Ascending aorta (tissue), 2 donors: ENCODE data around the gene ANKMY2. TPM values are rescaled to one million over a fixed set of nuclear protein-coding genes. Genes with fewer than 3 reads are reported as not detected.

Source experiments
- DNase-seq, 2 donors: peaks; one replicate each; pipeline ENCODE4 v3.0.0-alpha.2; 2019; ENCODE audit warnings: low spot score in 2 of 2
- H3K27ac ChIP-seq, 2 donors: fragments of 200-600 bp; sonication (generic); one replicate each; pipeline ENCODE4 v1.5.1; 2016 to 2017; ENCODE audit warnings: mild to moderate bottlenecking in 1 of 2
- H3K27me3 ChIP-seq: fragments of 200-600 bp; sonication (generic); one replicate; pipeline ENCODE4 v1.5.1; 2017
- H3K36me3 ChIP-seq, 2 donors: fragments of 200-600 bp; sonication (generic); one replicate each; pipeline ENCODE4 v1.5.1; 2016
- H3K4me1 ChIP-seq, 2 donors: fragments of 200-600 bp; sonication (generic); one replicate each; pipeline ENCODE4 v1.5.1; 2016 to 2017; ENCODE audit warnings: mild to moderate bottlenecking in 1 of 2
- H3K4me3 ChIP-seq, 2 donors: fragments of 200-600 bp; sonication (generic); one replicate each; pipeline ENCODE4 v1.5.1; 2016 to 2017; ENCODE audit warnings: mild to moderate bottlenecking in 1 of 2
- H3K9me3 ChIP-seq, 2 donors: fragments of 200-600 bp; sonication (generic); one replicate each; pipeline ENCODE4 v1.5.1; 2016
- CTCF ChIP-seq, 3 experiments: fragments of 200-600 bp in 2 of 3; fragments of 450-650 bp in 1 of 3; sonication (generic) in 2 of 3; IDR thresholded peaks; one replicate each; pipeline ENCODE4 v1.5.1; 2016 to 2019; ENCODE audit warnings: antibody characterized with exemption in 3 of 3, mild to moderate bottlenecking in 1 of 3, moderate library complexity in 1 of 3
- intact Hi-C: fragments of 100-400 bp; cut with DNase I; formaldehyde crosslinking; loops from one replicate; pipeline ENCODE4 v1.15.1; 2023
- total RNA-seq: library from RNA; depleted of rRNA; stranded (reverse); fragments of >200 nt; gene quantifications from one replicate; pipeline ENCODE4 v1.1.0, GENCODE V29; 2016

The ANKMY2 gene
- total RNA-seq, 1 donor from 2014 or later: 11.2 TPM

- Histone ChIP-seq H3K4me3 (no peak overlapping the region), H3K4me1 (no peaks in the 10 kb centered on the region), H3K9me3 (no peaks in the 10 kb centered on the region), H3K27ac (no peak overlapping the region), H3K36me3 (no peaks in the 10 kb centered on the region), H3K27me3 (no peaks in the 10 kb centered on the region)
- no peak for TF ChIP-seq CTCF (IDR thresholded peaks at IDR 0.05)
- intact Hi-C loops: no loop called here
- no peak for DNase-seq
Measured at GRCh38 chr7:16561943-16562342, 83.6 kb downstream of the ANKMY2 start.

GRCh38 chr7:16559497-16560179 lies 85.9 kb downstream of the ANKMY2 start:
- Histone ChIP-seq H3K27me3 (no peaks in the 10 kb centered on the region), H3K9me3 (no peaks in the 10 kb centered on the region), H3K4me3 (no peak overlapping the region), H3K4me1 (no peaks in the 10 kb centered on the region), H3K27ac (no peak overlapping the region), H3K36me3 (no peaks in the 10 kb centered on the region)
- intact Hi-C loops: no loop called here
- no peak for TF ChIP-seq CTCF (IDR thresholded peaks at IDR 0.05)
- no peak for DNase-seq

- DNase-seq: no peak
- Histone ChIP-seq H3K9me3 (no peaks in the 10 kb centered on the region), H3K27me3 (no peaks in the 10 kb centered on the region), H3K4me3 (no peak overlapping the region), H3K4me1 (no peaks in the 10 kb centered on the region), H3K27ac (no peak overlapping the region), H3K36me3 (no peaks in the 10 kb centered on the region)
- intact Hi-C loops: no loop called here
- TF ChIP-seq CTCF (IDR thresholded peaks at IDR 0.05): no peak
Measured at GRCh38 chr7:16558761-16559302, 86.7 kb downstream of the ANKMY2 start.

- Histone ChIP-seq H3K4me3 (no peak overlapping the region), H3K4me1 (no peaks in the 10 kb centered on the region), H3K27me3 (no peaks in the 10 kb centered on the region), H3K9me3 (no peaks in the 10 kb centered on the region), H3K27ac (no peak overlapping the region), H3K36me3 (no peaks in the 10 kb centered on the region)
- intact Hi-C loops: no loop called here
- no peak for TF ChIP-seq CTCF (IDR thresholded peaks at IDR 0.05)
- no peak for DNase-seq
Measured at GRCh38 chr7:16556359-16556758, 89.2 kb downstream of the ANKMY2 start.

- intact Hi-C loops: no loop called here
- Histone ChIP-seq H3K36me3 (no peaks in the 10 kb centered on the region), H3K27me3 (no peaks in the 10 kb centered on the region), H3K4me1 (no peaks in the 10 kb centered on the region), H3K27ac (no peak overlapping the region), H3K9me3 (no peaks in the 10 kb centered on the region), H3K4me3 (no peak overlapping the region)
- no peak for TF ChIP-seq CTCF (IDR thresholded peaks at IDR 0.05)
- DNase-seq: no peak
Measured at GRCh38 chr7:16554518-16555236, 90.9 kb downstream of the ANKMY2 start.
